ENCODE data around the gene ATP2A1.

GRCh38 chr16:28842696-28843095, 35.6 kb upstream of the ATP2A1 start:
- TF ChIP-seq CTCF (conservative IDR thresholded peaks at IDR 0.05; ENCODE audit: low read depth, low read length), result no peak
- no peak for TF ChIP-seq EZH2 (IDR thresholded peaks at IDR 0.05; ENCODE audit: borderline replicate concordance, low read depth, low read length, poor library complexity, severe bottlenecking)

Data from A673 (cell line).